PFSK-1 (cell line): ENCODE measurements around the gene SLC39A6.

ENCODE experiments used
- FOXP2 ChIP-seq: optimal IDR thresholded peaks from 2 replicates; pipeline ENCODE3; 2011; ENCODE audit warnings: borderline replicate concordance, control low read depth, inconsistent platforms; ENCODE audit not compliant: insufficient read depth; ENCODE audit errors: extremely low read length, extremely low read depth
- POLR2AphosphoS5 ChIP-seq: IDR thresholded peaks from 2 replicates; pipeline ENCODE4 v1.6.1; 2012; ENCODE audit warnings: low read depth, mild to moderate bottlenecking, control low read depth, low read length, moderate library complexity
- REST ChIP-seq, 2 experiments: IDR thresholded peaks; 2 replicates each; pipeline versions ENCODE4 v1.6.1 to v1.8.0; 2011 to 2012; ENCODE audit warnings: low read depth in 2 of 2, low read length in 2 of 2, control low read depth in 1 of 2, inconsistent platforms in 1 of 2, mild to moderate bottlenecking in 1 of 2, moderate library complexity in 1 of 2; ENCODE audit not compliant: insufficient read depth in 1 of 2
- SIN3A ChIP-seq: IDR thresholded peaks from 2 replicates; pipeline ENCODE4 v1.6.1; 2012; ENCODE audit warnings: mild to moderate bottlenecking, low read length, moderate library complexity, borderline replicate concordance; ENCODE audit not compliant: insufficient read depth
- TAF1 ChIP-seq: IDR thresholded peaks from 2 replicates; pipeline ENCODE4 v1.6.1; 2012; ENCODE audit warnings: low read length, control low read depth, borderline replicate concordance; ENCODE audit not compliant: insufficient read depth

The SLC39A6 gene

DNA sequence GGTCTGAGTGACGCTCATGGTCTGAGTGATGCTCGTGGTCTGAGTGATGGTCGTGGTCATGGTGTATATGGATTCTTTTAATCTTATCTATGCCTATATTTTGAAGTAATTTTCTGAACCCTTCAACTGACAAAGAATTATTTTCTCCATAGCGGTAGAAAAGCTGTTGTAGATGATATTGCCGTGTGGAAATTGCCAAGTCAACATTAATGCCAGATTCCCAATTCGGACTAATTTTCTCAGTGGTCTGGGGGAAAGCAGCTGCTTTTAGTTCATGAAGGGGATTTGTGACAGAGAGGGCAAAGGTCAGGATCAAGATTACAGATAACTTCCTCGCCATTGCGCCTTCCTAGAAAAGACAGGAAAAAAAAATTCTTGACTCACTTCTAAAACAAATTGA lies 2.5 kb downstream of the SLC39A6 start:
- no peak for TF ChIP-seq SIN3A
- no peak for TF ChIP-seq REST (IDR thresholded peaks at IDR 0.05; ENCODE audit: insufficient read depth in 1 of 2, low read depth in 2 of 2, low read length in 2 of 2)
- no peak for TF ChIP-seq TAF1
- TF ChIP-seq POLR2AphosphoS5, result no peak
- TF ChIP-seq FOXP2, result no peak

DNA sequence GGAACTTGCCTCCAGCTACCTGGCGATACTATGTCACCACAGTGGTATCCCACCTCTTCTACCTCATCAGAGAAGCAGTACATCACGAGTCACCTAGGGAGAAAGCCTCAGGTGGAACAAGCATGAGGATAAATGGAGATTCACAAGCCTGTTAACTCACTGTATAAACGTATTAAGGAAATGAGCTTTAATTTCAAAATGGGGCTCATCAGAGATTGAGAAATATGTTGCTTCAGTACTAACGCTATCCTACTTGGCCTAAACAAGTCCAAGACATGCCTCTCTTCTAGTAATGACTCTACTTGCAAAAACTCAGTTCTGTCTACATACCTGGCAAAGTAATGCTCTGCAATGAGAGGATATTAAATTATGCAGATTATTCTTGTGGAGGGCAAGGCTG lies 4.3 kb downstream of the SLC39A6 start:
- TF ChIP-seq SIN3A (no peak), POLR2AphosphoS5 (no peak), TAF1 (no peak), REST (IDR thresholded peaks at IDR 0.05; ENCODE audit: insufficient read depth in 1 of 2, low read depth in 2 of 2, low read length in 2 of 2) (no peak), FOXP2 (no peak)

- TF ChIP-seq FOXP2, result no peak
- no peak for TF ChIP-seq TAF1
- no peak for TF ChIP-seq SIN3A
- no peak for TF ChIP-seq REST (IDR thresholded peaks at IDR 0.05; ENCODE audit: insufficient read depth in 1 of 2, low read depth in 2 of 2, low read length in 2 of 2)
- TF ChIP-seq POLR2AphosphoS5, result no peak
Observed at GRCh38 chr18:36120297-36120696, 8.8 kb downstream of the SLC39A6 start.

DNA sequence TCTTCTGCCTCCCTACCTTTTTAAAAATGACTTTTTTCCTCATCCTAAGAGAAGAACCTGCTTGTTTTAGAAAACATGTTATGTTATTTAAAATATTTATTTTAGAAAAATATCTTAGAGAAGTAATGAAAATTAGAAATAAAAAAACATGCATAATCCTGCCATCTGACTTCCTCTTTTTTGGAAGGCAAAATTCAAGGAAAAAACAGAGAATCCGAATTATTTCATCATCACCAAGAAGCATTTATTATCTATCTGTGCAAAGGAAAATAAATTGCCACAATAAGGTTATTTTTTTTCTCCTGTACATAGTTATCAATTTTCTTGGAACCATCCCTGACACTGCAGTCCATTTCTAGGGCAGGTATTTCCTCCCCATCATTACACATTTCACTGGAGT lies 14.4 kb downstream of the SLC39A6 start:
- TF ChIP-seq SIN3A (no peak), FOXP2 (no peak), TAF1 (no peak), REST (IDR thresholded peaks at IDR 0.05; ENCODE audit: insufficient read depth in 1 of 2, low read depth in 2 of 2, low read length in 2 of 2) (no peak), POLR2AphosphoS5 (no peak)

GRCh38 chr18:36114251-36114650 lies 14.9 kb downstream of the SLC39A6 start:
- no peak for TF ChIP-seq REST (IDR thresholded peaks at IDR 0.05; ENCODE audit: insufficient read depth in 1 of 2, low read depth in 2 of 2, low read length in 2 of 2)
- no peak for TF ChIP-seq POLR2AphosphoS5
- TF ChIP-seq SIN3A, result no peak
- TF ChIP-seq FOXP2, result no peak
- TF ChIP-seq TAF1, result no peak
